CMK (cell line): ENCODE data around the gene CTDNEP1.

ENCODE experiments used
- DNase-seq: peaks from one replicate; pipeline ENCODE4 v3.0.0-alpha.2; 2010; ENCODE audit warnings: low read depth

The CTDNEP1 gene

DNA sequence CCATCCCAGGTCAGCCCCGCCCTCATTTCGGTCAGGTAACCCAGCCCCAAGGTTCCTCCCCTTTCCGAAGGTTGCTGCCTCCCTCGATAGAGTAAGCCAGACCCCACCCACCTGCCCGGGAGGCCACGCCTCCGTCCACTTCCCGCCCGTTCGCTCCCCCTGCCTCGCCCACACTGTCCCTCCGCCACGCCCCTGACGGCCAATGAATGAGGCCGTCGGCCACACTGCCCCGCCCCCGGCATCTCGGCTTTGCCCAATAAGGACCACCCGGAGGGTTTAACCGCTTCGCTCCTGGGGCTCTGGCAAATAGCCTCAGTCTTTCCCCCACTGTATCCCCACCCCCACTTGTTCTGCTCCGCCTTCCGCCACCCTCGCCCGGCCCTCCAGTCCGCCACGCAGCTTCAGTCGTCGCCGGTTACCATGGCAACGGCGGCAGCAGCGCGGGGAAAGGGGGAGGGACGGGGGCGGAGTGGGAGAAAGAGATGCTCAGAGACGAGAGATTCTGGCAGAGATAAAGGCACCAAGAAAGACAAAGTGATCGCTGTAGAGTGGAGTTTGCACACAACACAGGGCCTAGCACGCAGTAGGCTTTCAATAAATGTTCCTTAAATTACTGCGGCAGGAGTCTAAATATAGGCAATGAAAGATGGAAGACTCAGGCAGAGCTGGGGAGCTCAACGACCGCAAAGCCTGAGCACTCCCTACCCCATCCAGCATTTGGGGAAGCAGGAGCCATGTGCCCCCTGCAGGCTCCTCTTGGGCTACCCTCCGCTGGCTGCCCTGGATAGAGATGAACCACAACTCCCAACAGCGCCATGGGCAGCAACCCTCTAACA lies 37.0 kb downstream of the CTDNEP1 start:
- no peak for DNase-seq

DNA sequence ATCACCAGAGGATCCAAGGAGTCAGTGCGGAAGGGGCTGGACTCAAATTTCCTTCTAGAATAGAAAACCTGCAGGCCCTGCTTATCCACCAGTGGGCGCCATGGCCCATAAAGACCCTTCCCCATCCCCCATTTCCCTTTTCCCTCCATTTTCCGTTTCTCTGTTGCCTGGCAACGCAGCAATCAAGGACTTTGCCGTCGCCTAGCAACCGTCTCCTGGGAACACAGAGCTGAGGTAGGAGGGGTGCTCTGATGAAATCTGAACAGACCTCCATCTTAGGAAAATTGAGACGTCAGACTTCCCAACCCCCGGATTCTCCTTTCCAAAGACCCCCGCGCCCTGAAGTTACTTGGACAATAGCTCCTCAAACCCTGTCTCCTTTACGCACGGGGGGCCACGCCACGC lies 37.6 kb downstream of the CTDNEP1 start:
- no peak for DNase-seq

DNA sequence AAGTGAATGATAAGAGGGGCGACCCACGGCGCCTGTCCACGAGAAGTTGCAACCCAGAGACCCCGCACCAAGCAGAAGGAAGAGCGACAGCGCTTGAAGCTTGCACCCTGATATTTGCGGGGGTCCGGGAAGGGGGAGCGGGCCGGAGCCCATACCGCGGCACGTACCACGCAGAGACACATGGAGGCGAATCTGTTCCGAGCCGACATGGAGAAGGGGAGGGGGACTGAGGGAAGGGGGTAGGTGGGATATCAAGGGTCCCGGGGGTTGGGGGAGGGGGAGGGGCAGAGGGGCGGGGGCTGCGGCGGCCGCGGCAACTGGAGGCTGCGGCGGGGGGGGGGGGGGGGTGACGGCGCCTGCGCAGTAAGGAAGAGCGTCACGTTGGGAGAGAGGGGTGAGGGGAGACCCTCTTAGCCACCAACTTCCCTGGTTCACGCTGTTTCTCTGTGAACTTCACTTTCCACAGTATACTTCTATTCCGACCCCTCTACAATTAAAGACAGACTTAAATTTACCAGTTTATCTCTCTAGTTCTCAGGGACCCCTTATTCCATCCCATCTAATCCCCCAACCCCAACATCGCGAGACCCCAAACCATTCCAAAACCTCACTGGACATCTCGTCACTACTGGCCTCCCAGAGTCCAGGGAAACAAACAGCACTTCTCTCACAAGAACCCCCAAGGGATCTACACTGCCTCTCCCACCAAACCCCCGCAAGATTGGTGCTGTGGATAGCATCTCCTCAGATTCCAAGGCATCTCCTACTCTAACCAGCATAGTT lies 39.9 kb downstream of the CTDNEP1 start:
- DNase-seq, result no peak

DNA sequence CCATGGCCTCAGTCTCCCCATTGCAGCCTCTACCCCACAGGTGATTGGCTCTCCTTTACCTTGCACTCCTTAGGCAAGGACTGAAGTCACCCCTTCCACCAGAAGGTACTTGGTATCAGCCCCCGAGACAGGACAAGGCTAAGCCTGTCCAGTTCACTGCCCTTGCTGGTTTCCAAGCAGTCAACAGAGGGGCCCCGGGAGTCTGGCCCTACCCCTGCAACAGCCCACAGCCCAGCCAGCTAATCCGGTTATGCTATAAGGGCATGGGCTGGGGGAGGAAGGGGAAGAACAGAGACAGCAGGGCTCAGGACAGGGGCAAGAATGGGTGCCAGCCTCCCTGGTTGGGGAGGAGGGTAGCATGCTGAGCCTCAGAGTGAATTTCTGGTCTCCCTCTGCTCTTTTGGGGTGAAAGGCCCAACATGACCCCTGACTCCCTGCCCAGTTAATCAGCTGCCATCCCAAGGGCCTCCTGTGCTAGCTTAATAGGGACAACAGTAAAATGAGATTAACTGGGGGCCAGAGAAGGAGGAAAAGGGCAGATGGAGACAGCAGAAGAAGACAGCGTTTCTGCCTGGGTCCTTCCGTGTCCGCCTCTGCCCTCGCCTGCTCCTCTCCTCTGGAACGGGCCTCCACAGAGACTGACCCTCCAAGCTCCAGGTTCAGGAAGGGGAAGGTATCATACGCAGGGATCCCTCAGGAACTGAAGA lies 42.6 kb downstream of the CTDNEP1 start:
- DNase-seq, result no peak

DNA sequence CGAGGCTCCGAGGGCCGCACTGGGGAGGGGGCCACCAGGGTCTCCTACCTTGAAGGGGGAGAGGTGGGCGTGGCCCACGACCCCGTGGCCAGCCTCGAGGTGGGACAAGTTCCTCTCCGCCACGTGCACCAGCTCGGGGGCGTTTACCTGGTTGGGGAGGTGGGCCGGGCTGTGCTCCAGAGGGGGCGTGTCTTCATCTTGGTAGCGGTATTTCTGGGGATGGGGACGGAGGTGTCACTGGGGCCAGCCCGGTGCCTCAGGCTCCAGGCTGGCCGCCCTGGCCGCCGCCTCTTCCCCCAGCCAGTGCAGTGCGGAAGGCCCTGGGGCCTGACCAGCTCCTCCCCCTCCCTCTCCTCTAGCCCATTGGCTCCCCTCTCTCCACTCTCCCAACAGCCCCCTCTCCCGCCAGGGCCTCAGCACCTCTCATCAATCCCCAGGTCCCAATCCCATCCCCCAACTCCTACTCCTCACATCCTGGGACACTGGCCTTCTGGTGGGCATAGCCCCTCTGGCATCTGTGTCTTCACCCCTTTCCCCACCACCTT lies 43.4 kb downstream of the CTDNEP1 start:
- no peak for DNase-seq

DNA sequence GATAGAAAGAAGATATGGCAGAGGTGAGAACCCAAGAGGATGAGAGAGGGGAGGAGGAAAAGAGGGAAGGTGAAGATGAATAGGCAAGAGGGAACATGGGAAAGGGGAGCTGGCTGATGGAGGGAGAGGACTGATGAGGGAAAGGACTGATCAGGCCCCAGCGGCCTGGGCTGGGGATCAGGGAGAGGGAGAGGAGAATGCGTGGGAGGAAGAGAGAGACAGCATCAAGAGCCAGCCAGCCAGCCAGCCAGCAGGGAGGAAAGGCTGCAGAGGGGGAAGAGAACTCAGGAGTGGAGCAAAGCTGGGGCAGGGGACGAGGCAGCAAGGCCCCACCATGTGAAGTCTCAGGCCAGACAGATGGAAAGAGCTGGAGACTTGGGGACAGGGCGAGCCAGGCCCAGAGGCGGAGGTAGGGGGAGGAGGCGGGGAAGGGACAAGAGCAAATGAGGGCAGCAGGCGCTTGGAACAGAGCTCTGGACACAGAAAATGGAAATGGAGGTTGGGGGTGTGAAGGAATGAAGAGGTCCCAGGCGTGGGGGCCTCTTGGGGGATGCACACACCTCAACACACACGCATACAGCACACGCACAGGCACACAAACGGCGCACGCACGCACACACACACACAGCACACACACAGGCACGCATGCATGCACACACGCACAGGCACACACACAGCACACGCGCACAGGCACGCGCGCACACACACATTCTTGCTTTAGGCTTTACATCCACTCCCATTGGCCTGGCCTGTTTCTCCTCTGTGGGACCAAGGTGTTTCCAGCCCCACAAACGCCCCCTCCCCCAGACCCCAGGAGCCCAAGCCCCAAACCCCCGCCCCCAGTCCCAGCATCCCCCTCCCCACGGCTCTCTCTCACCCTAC lies 44.2 kb downstream of the CTDNEP1 start:
- no peak for DNase-seq

DNA sequence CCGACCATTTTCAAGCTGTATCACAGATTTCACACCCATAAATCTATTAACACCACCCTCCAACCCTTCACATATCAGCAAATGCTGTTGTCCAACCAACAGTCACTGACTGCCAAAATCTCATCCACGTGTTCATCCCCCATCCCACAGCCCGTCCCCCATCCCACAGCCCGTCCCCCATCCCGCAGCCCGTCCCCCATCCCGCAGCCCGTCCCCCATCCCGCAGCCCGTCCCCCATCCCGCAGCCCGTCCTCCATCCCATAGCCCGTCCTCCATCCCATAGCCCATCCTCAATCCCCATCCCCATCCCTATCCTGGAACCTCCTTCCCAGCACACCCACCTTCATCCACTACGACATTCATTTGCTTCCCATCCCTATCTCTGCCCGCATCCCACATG lies 46.0 kb downstream of the CTDNEP1 start:
- no peak for DNase-seq

DNA sequence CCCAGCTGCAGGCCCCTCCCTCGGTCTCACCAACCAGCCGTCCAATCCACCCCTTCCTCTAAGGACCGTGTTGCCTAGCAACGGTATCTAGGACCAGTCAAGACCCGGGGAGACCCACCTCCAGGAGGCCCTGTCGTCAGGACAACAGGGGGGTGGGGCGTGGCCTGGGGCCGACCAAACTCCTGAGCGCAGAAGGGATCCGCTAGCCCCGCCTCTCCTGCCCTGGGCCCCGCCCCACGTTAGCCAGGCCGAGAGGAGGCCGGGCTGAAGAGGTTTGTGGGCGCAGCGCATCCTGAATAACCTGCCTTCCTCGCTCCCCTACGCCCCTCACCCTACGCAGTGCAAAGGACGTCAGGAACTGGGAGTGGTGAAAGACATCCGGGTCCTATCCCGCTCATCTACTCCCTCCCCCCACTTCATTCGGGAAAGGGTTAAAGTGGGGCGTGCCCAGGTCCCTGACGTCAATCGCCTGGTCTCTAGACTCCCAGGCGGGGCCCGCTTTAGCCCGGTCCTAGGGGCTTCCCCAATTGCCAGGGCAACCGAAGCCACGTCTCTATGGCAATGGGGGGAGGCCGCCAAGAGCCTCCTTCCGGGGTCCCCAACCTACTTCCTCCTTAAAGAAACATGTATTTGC lies 46.6 kb downstream of the CTDNEP1 start:
- DNase-seq, result no peak

DNA sequence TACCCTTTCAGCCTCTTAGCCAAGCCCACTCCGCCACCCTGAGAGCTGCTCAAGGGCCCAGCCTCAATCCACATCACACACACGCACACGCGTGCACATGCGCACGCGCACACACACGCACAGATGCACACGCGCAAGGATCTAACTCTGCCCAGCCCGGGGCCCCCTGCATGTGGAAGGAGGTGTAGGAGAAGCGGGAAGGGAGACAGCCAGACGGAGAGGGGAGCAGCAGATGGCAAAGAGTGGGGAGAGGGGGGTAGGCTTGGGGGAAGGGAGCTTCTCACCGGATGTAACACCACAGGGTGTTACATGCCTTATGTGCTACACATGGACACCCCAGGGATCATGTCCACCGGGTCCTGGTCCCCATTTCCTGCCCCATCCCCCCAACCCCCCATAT lies 47.2 kb downstream of the CTDNEP1 start:
- no peak for DNase-seq

DNA sequence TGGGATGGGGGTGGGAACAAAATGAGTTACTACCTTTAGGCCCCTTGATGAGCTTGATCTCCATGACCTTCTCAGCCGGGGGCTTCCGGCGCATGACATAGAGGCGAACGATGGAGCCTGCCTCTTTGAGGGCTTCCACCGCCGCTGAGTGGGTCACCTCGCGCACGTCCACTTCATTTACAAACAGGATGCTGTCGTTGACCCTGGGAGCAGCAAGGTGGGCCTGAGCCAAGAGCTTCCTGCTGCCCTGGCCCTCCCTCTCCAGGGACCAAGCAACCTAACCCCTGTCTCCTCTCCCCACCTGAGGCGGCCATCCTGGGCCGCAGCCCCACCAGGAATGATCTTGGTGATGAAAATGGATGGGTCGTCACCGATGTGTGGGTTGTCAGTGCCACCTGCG lies 48.1 kb downstream of the CTDNEP1 start:
- DNase-seq, result no peak

DNA sequence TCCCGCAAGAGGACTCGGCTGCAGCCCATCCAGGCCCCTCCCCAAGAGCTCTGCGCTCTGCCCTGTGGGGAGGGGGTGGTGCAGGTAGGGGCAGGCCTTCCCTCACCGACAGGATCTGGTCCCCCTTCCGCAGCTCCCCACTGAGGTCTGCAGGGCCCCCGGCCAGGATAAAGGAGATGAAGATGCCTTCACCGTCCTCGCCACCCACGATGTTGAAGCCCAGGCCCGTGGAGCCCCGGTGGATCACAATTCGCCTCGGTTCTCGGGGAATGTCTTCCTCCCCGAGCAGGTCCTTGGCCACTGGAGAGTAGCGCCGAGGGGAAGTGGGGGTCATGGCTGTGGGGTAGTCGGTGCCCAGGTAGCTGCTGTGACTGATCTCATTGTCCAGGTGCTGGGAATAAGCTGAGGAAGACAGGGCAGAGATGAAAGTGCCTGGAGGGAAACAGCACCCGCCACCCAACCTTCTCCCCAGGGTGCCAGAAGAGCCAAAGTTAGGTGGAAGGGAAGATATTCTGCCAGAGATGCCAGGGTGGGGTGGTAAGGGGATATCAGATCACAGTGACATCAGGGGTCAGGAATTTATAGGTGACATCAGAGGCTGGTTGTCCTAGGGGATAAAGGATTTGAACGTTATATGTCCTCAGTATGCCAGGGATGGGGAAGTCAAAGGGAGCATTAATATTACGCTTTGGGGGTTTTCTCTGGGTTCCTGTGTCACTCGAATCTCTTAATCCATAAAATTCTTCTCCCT lies 54.7 kb downstream of the CTDNEP1 start:
- DNase-seq, result no peak

DNA sequence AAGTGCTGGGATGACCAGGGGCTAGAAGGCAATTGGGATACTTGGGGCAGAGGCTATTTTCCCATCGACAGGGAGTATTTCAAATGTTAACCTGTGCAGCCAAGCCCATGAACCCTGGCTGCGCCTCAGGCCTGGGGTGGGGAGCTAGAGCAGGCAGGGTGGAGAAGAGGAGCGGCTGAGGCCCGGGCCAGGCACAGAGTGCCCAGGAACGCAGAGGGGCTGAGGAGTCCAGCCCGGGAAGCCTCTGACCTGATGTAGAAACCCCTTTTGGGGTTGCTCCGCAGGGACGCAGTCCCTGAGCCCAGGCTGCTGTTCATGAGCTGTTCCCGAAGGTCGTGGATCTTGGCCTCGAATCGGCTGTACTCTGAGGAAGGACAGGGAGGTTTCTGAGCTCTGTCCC lies 55.6 kb downstream of the CTDNEP1 start:
- no peak for DNase-seq
